TTC549 (cell line): ENCODE data around the gene ADCYAP1.
"Not testable (repeated sequence)": the region's sequence is repeated elsewhere in the genome, so short reads cannot be mapped to it uniquely, and the experiment has no call there.

ENCODE experiments used
- FAIRE-seq: peaks from 2 replicates; lab custom pipeline; 2012; peaks lifted over from hg19 to GRCh38; lab: Jason Lieb, UNC

Gene ADCYAP1

GRCh38 chr18:904218-905090 is at the start of gene ADCYAP1:
Gene ADCYAP1, plus strand, starts transcription at chr18:904871. Its CDS starts 516 bp downstream, at chr18:905387.
- FAIRE-seq: no peak

DNA sequence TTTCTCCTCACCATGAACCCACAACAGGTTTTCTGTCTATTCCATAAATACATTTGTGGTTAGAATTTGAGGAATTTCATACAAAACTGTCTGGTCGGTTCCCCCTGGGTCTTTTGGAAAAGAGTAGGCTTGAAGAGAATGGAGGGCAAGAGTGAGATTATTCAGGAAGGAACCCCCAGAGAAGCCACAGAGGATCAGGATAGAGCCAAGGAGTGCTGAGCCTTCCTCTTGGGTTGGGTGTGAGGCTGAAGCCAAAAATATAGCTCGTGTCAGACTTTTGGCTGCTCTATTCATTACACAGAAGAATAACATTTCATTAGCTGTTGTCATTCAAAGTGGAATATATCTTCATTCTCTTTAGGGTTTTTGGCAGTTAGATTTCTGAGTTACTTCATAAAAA is 46.7 kb upstream of the ADCYAP1 start:
- FAIRE-seq: no peak

DNA sequence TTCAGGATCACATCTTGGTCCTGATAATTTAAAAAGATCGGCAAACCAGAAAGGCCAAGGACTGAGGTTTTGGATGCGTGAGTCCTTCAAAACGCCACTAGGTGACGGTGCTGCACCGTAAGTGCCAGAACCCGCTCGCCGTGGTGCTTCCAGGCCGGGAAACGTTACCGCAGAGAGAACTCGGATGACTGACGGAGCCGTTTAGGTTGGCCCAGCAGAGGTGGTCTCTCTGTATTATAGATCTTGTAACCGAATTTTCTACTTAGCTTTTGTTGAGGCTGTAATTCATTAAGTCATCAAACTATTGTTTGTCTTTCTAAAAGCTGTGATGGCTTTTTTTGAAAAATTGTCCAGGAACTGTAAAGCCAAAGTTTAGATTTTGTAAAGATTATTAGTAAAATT is 39.8 kb upstream of the ADCYAP1 start:
- FAIRE-seq: peak; percentile 29

- no peak for FAIRE-seq
These were observed 37.4 kb upstream of the ADCYAP1 start for GRCh38 chr18:867257-867656.

- FAIRE-seq: not testable (repeated sequence)
These were observed 31.2 kb upstream of the ADCYAP1 start for GRCh38 chr18:873426-873825.

GRCh38 chr18:875912-876311 is 28.8 kb upstream of the ADCYAP1 start:
- FAIRE-seq: no peak

- no peak for FAIRE-seq
These were observed 27.4 kb upstream of the ADCYAP1 start for GRCh38 chr18:877238-877637.

DNA sequence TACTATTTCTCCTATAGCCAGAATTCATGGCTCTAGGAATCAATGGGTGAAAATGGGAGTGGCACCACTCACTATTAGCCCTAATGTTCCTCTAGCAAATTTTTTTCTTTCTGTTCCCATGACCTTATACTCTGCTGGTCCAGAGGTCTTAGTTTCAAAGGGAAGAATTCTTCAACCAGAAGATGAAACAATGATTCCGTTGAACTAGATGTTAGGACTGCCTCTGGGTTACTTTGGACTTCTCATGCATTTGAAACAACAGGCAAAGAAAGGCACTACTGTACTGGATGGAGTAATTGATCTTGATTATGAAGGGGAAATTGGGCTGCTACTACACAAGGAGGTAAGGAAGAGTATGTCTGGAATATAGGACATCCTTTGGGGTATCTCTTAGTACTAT is 18.6 kb upstream of the ADCYAP1 start:
- FAIRE-seq: no peak

- no peak for FAIRE-seq
These were observed 17.0 kb upstream of the ADCYAP1 start for GRCh38 chr18:887716-888115.

GRCh38 chr18:892316-892715 is 12.4 kb upstream of the ADCYAP1 start:
- FAIRE-seq: no peak

DNA sequence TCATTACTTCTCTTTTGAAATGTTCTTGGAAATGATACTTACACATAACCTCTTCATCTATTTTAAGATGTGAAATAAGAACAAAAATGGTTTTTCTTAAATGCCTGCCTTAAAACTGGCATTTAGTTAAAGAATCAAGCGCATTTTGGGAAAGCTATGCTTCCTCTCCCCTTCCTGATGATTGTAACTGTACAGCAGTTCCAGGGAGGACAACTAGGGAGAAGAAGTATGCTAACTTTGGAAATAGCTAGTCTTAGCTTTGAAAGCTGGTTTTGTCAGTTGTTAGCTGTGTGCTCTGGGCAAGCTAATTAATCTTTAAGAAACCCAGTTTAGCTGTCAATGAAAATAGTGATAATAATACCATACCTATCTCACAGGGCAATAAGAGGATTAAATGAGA is 8.4 kb upstream of the ADCYAP1 start:
- no peak for FAIRE-seq

DNA sequence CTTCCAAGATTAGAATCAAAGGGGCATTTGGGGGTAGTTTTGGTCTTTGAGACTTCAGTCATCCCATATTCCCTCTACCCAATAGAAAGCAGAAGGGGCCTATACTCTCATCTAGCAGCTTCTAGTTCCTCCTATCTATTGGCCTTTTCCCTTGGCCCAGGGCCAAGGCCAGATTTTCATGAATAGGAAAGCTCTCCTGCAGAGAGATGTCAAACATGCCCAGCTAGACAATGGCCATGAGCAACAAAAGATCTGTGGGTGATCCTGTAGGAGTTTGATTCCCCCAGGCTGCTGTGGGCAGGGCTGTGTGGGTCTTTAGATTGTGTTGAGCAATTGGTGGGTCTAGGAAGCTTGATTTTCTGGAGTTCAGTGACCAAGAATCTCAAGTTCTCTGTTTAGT is 2.9 kb upstream of the ADCYAP1 start:
- no peak for FAIRE-seq

GRCh38 chr18:902229-902628 is 2.4 kb upstream of the ADCYAP1 start:
- FAIRE-seq: no peak

DNA sequence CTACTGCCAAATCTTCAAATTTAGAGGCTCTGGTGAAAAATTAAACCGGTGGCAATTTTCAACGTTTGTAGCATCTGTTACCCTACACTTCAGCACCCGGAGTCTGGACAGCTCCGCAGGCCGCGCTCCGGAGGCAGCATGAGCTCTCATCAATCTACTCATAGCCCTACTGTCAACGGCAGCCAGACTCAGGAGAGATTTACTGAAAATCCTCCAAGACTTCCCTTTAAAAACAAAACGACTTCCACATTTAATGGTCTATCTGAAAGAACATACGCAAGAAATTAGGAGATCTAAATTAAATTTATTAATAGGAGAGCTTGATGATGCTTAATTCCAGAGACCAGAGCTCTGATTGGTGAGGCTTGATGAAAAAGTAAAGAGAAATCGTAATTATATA is 970 bp upstream of the ADCYAP1 start:
- FAIRE-seq: no peak

DNA sequence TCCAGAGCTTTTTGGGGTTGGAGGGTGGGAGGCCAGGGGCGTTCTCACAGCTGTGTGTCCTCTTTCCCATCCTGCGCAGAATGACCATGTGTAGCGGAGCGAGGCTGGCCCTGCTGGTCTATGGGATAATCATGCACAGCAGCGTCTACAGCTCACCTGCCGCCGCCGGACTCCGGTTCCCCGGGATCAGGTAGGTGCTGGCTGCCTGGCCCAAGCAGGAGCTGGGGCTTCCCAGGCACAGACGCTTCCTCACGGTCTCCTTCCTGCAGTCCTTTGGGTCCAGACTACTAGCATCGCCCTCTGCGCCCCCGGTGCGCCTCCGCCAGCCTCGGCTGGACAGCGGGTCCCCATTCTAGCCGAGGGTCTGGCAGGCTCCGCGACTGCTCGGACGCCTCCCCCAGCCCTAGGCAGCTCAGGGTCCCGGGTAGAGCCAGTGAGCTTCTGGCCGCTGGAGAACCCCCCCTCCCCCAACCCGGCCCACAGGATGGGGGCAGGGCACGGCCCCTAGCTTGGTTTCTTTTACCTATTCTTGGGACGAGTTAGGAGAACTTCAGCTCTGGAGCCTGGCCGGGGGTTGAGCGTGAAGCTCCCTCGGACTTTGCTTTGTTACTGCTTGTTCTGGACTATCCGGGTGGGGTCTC is 756 bp downstream of the ADCYAP1 start:
- FAIRE-seq: no peak

GRCh38 chr18:905948-906415 is 1.3 kb downstream of the ADCYAP1 start:
- FAIRE-seq: no peak

DNA sequence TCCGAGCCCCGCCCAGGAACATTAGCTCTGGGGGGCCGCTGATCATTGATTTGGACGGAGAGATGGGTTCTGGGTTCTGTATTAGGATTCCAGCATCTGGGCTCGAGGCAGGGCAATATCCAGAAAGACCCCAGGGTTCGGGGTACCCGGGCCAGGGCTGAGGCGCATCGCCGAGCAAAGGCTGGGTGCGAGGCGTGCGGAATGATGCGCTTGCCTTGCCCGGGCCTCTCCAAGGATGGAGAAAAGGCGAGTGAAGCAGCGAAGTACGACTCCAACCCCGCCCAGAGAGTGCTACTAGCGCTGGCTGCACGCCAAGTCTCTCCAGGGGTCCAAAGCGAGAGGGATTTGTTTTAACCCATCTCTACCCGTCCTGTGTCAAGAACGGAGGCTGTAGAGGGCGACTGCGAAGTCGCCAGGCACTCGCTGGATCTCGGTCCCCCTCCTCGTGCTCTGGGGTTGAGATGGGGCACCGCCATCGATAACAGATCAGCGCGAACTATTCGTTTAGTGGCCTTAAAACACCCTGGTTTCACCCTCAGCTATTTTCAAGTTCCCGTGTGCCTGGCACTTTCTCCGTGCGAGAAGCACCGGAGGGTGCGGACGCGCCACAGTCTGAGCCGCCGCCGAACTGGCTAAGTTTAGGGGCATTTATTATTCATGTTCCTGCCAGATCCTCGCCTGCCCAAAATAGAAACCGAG is 1.9 kb downstream of the ADCYAP1 start:
- no peak for FAIRE-seq

- no peak for FAIRE-seq
These were observed 2.6 kb downstream of the ADCYAP1 start for GRCh38 chr18:907115-907884.

- FAIRE-seq: no peak
These were observed 3.5 kb downstream of the ADCYAP1 start for GRCh38 chr18:907885-908757.

- FAIRE-seq: no peak
These were observed 4.4 kb downstream of the ADCYAP1 start for GRCh38 chr18:908758-909724.
